ENCODE measurements around the gene CARD19.

CARD19 gene

GRCh38 chr9:93107825-93108161 lies 11.8 kb downstream of the CARD19 start:
- Histone ChIP-seq H3K9me3 (ENCODE audit: control insufficient read depth, insufficient read depth, low read depth, low read length) (no peaks in the 10 kb centered on the region), H3K4me3 (ENCODE audit: low read depth, low read length) (no peak overlapping the region), H3K4me1 (ENCODE audit: control insufficient read depth, insufficient read depth, low read length) (no peaks in the 10 kb centered on the region), H3K36me3 (ENCODE audit: control insufficient read depth in 2 of 2, insufficient read depth in 1 of 2, low read length in 2 of 2) (peaks cover 0 to 19% of the 10 kb centered on the region in 2 experiments; a peak in 2 of 3 replicates), H3K27ac (ENCODE audit: extremely low read depth, low read depth, low read length) (no peak overlapping the region)
- ChIA-PET CTCF (interaction anchor here (0.7 to 2.3 kb wide), 9 partner anchors 9 to 370 kb away, joined by 3 to 12 read pairs (median 3); no protein-coding TSS in a partner anchor), POLR2A (interaction anchor here (1.7 kb wide), 1 partner anchor 12 kb away, joined by 4 read pairs; the partner anchor contains the start of gene CARD19)
- TF ChIP-seq, protein P1, sequence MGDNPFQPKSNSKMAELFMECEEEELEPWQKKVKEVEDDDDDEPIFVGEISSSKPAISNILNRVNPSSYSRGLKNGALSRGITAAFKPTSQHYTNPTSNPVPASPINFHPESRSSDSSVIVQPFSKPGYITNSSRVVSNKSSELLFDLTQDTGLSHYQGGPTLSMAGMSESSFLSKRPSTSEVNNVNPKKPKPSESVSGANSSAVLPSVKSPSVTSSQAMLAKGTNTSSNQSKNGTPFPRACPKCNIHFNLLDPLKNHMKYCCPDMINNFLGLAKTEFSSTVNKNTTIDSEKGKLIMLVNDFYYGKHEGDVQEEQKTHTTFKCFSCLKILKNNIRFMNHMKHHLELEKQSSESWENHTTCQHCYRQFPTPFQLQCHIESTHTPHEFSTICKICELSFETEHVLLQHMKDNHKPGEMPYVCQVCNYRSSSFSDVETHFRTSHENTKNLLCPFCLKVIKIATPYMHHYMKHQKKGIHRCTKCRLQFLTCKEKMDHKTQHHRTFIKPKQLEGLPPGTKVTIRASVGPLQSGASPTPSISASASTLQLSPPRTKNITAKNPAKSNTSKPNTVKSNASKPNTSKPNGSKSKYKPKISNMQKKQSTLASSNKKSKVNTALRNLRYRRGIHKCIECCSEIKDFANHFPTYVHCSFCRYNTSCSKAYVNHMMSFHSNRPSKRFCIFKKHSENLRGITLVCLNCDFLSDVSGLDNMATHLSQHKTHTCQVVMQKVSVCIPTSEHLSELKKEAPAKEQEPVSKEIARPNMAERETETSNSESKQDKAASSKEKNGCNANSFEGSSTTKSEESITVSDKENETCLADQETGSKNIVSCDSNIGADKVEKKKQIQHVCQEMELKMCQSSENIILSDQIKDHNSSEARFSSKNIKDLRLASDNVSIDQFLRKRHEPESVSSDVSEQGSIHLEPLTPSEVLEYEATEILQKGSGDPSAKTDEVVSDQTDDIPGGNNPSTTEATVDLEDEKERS (tag by site-specific recombination; IDR thresholded peaks at IDR 0.05): no peak
- TF ChIP-seq, protein P2, sequence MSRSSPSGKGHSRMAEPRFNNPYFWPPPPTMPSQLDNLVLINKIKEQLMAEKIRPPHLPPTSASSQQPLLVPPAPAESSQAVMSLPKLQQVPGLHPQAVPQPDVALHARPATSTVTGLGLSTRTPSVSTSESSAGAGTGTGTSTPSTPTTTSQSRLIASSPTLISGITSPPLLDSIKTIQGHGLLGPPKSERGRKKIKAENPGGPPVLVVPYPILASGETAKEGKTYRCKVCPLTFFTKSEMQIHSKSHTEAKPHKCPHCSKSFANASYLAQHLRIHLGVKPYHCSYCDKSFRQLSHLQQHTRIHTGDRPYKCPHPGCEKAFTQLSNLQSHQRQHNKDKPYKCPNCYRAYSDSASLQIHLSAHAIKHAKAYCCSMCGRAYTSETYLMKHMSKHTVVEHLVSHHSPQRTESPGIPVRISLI (tag by site-specific recombination; IDR thresholded peaks at IDR 0.05): no peak
- no peak for TF ChIP-seq ZNF184 (tag by site-specific recombination; IDR thresholded peaks at IDR 0.05)
- no peak for TF ChIP-seq PRDM4 (tag by site-specific recombination; IDR thresholded peaks at IDR 0.05)
- no peak for TF ChIP-seq YY1 (tag by site-specific recombination; IDR thresholded peaks at IDR 0.05)
- no peak for TF ChIP-seq ZNF133 (tag by site-specific recombination; IDR thresholded peaks at IDR 0.05)
- TF ChIP-seq ZNF830 (tag by site-specific recombination; IDR thresholded peaks at IDR 0.05; ENCODE audit: low read depth): no peak
- no peak for TF ChIP-seq WT1 (tag by site-specific recombination; IDR thresholded peaks at IDR 0.05)
- no peak for TF ChIP-seq ZNF488 (tag by site-specific recombination; IDR thresholded peaks at IDR 0.05)
- no peak for TF ChIP-seq AEBP2 (tag by site-specific recombination; IDR thresholded peaks at IDR 0.05; ENCODE audit: borderline replicate concordance)
- TF ChIP-seq, protein P3, sequence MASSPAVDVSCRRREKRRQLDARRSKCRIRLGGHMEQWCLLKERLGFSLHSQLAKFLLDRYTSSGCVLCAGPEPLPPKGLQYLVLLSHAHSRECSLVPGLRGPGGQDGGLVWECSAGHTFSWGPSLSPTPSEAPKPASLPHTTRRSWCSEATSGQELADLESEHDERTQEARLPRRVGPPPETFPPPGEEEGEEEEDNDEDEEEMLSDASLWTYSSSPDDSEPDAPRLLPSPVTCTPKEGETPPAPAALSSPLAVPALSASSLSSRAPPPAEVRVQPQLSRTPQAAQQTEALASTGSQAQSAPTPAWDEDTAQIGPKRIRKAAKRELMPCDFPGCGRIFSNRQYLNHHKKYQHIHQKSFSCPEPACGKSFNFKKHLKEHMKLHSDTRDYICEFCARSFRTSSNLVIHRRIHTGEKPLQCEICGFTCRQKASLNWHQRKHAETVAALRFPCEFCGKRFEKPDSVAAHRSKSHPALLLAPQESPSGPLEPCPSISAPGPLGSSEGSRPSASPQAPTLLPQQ (tag by site-specific recombination; IDR thresholded peaks at IDR 0.05): no peak
- TF ChIP-seq ZNF175 (tag by site-specific recombination; IDR thresholded peaks at IDR 0.05): no peak
- TF ChIP-seq ZNF341 (tag by site-specific recombination; IDR thresholded peaks at IDR 0.05; ENCODE audit: low read depth): no peak
- no peak for TF ChIP-seq YY2 (tag by site-specific recombination; IDR thresholded peaks at IDR 0.05)
- no peak for TF ChIP-seq ZNF211 (tag by site-specific recombination; IDR thresholded peaks at IDR 0.05; ENCODE audit: low read depth)

Measured in HEK293 (cell line).